ENCODE data around the gene PNMA8A.
A peak's percentile ranks its signal among the peaks of the same experiment; 100 is the strongest.

DNA sequence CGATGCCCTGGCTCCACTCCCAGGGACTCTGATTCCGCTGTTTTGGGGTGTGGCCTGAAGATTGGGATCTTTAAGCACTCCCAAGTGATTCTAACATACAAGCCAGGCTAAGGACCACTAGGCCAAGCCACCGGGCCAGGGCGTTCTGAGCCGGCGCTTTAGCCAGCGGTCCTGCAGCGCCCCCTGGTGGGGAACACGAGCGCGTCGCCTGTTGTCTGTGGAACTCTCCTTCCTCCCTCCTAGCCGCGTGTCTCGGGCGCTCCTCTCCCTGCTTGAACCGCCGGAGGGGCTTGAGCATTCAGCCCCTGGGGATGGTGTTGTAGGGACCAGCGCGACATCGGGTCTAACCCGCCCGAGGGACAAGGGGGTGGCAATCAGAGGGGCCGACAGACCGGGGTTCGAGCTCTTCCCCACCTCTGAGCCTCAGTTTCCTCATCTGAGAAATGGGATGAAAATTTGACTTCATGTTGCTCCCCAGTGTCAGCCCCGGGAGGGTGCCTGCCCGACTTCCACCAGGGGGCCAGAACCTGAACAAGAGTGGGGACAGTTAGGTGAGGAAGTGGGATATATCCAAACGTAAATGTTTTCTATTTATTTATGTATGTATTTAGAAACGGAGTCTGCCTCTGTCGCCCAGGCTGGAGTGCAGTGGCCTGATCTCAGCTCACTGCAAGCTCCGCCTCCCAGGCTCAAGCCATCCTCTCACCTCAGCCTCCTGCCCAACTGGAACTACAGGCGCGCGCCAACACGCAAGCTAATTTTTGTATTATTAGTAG, 42.3 kb upstream of the PNMA8A start:
- TF ChIP-seq, protein P1, sequence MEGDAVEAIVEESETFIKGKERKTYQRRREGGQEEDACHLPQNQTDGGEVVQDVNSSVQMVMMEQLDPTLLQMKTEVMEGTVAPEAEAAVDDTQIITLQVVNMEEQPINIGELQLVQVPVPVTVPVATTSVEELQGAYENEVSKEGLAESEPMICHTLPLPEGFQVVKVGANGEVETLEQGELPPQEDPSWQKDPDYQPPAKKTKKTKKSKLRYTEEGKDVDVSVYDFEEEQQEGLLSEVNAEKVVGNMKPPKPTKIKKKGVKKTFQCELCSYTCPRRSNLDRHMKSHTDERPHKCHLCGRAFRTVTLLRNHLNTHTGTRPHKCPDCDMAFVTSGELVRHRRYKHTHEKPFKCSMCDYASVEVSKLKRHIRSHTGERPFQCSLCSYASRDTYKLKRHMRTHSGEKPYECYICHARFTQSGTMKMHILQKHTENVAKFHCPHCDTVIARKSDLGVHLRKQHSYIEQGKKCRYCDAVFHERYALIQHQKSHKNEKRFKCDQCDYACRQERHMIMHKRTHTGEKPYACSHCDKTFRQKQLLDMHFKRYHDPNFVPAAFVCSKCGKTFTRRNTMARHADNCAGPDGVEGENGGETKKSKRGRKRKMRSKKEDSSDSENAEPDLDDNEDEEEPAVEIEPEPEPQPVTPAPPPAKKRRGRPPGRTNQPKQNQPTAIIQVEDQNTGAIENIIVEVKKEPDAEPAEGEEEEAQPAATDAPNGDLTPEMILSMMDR (IDR thresholded peaks at IDR 0.05), result peak; percentile 77 to 96 (median 95)
- no peak for TF ChIP-seq POLR2A (IDR thresholded peaks at IDR 0.05)

All from esophagus squamous epithelium (tissue), 4 donors.